ENCODE results near the gene CMTR2.
A peak's percentile ranks its signal among the peaks of the same experiment; 100 is the strongest.
"Not testable (repeated sequence)": the region's sequence is repeated elsewhere in the genome, so short reads cannot be mapped to it uniquely, and the experiment has no call there.

Gene CMTR2, protein sequence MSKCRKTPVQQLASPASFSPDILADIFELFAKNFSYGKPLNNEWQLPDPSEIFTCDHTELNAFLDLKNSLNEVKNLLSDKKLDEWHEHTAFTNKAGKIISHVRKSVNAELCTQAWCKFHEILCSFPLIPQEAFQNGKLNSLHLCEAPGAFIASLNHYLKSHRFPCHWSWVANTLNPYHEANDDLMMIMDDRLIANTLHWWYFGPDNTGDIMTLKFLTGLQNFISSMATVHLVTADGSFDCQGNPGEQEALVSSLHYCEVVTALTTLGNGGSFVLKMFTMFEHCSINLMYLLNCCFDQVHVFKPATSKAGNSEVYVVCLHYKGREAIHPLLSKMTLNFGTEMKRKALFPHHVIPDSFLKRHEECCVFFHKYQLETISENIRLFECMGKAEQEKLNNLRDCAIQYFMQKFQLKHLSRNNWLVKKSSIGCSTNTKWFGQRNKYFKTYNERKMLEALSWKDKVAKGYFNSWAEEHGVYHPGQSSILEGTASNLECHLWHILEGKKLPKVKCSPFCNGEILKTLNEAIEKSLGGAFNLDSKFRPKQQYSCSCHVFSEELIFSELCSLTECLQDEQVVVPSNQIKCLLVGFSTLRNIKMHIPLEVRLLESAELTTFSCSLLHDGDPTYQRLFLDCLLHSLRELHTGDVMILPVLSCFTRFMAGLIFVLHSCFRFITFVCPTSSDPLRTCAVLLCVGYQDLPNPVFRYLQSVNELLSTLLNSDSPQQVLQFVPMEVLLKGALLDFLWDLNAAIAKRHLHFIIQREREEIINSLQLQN

GRCh38 chr16:71288890-71289731 lies at the start of gene CMTR2:
TSS of gene CMTR2 (minus strand) at chr16:71289402. CDS start at chr16:71285920, 3,482 bp downstream.
- peak; percentile 79 for DNase-seq (ENCODE audit: low read depth)

GRCh38 chr16:71338632-71339031 lies 49.4 kb upstream of the CMTR2 start:
- no peak for DNase-seq (ENCODE audit: low read depth)

- DNase-seq (ENCODE audit: low read depth), result no peak
Observed at GRCh38 chr16:71338193-71338592, 49.0 kb upstream of the CMTR2 start.

GRCh38 chr16:71337631-71338030 lies 48.4 kb upstream of the CMTR2 start:
- no peak for DNase-seq (ENCODE audit: low read depth)

DNA sequence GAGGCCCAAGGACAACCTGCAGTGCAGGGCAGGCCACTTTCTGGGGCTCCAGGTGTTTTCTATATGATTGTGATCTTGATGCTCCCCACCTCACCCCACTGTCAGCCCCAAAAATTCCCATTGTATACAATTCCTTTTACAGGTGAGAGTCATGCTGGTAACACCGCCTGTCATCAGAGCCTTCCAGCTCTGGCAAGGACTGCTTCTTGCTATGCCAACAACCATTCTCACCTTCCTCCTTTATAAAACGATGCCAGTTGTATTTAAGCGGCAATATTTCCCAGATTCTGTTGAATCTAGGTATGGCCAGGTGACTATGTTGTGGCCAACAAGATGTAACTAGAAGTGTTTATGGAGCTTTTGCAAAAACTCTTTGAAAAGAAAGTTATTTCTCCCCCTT lies 38.9 kb upstream of the CMTR2 start:
- DNase-seq (ENCODE audit: low read depth), result no peak

DNA sequence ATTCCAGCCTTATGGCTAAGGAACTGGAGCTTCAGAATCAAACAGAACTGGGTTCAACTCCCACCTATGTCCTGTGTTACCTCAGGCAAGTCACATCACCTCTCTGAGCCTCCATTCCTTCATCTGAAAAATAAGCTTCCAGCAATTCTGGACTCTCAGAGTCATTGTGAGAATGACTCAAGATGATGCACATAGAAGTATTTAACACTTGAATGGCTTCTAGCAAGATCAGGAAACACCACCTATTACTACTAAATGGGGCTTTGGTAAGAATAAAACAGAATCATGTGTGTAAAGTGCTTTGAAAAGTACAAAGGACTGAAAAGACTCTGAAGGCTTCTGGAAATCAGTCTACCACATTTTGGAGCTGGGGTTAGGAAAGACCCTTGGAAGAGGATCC lies 38.5 kb upstream of the CMTR2 start:
- no peak for DNase-seq (ENCODE audit: low read depth)

DNA sequence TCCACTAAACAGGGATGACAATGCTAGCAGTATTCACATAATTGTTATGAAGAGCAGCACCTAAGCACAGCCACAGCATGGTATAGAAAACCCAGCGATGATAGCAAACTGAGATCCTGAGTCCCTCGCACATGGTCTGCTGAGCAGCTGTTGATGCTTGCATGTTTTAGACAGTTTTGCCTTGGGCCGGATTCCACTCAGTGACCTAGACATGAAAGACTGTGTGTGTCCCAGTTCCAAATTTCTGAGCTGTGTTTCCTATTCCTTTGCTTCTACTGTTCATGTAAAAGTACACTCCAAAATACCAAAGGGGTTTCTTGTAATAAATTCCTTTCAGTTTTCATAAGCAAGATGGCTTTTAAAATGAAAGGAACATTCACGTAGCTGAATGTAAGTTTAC lies 30.8 kb upstream of the CMTR2 start:
- no peak for DNase-seq (ENCODE audit: low read depth)

DNA sequence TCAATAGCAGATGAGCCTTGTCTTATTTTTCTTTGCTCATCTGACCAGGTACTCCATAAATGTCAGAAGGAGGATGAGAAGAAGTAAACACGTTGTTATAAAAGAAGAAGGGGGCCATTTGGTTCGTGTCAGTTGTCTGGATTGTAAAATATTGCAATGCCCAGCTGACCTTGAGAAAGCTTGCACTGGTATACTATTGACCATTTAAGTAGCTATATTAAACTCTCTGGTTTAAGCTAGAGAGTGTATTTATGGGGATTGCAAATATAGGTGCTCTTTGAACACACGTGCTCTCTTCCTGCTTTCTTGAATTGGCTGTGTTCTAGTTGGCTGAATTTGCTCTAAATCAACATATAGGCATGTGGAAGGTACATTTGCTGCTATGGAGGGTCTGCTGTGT lies 26.1 kb upstream of the CMTR2 start:
- DNase-seq (ENCODE audit: low read depth), result no peak

GRCh38 chr16:71313591-71313990 lies 24.4 kb upstream of the CMTR2 start:
- DNase-seq (ENCODE audit: low read depth), result not testable (repeated sequence)

- DNase-seq (ENCODE audit: low read depth), result no peak
Observed at GRCh38 chr16:71311553-71312158, 22.5 kb upstream of the CMTR2 start.

DNA sequence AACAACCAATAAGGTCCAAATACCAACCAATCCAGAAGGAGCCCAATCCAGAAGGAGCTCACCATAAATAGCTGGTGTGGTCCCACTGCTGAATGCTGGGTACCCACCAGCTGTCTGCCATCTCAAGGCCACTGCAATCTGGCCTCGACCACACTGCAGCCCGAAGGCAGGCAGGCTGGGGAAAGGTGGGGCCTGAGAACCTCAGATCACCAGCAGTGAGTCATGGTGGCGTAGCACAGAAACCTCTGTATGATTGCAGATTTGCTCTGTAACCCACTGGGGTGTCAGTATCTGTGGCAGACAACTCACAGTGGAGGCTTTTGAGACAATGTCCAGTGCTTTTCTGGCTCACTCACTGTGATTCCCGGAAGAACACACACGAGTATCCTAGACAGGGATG lies 14.7 kb upstream of the CMTR2 start:
- DNase-seq (ENCODE audit: low read depth), result no peak

DNA sequence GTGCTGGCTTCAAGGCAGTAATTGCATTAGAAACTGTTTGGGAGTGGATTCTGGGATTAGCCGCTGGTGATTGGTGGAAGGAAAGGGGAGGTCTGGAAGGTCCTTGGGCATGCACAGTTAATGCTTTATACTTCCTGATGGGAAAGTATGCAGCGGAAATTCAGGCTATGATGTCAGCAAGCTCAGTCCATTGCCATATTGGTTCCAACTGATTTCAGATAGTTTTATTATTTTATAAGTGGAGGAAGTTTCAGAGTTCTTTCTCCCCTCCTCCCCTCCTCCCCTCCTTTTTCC lies 8.1 kb upstream of the CMTR2 start:
- no peak for DNase-seq (ENCODE audit: low read depth)

GRCh38 chr16:71296584-71297340 lies 7.6 kb upstream of the CMTR2 start:
- DNase-seq (ENCODE audit: low read depth), result no peak

GRCh38 chr16:71295950-71296349 lies 6.7 kb upstream of the CMTR2 start:
- no peak for DNase-seq (ENCODE audit: low read depth)

DNA sequence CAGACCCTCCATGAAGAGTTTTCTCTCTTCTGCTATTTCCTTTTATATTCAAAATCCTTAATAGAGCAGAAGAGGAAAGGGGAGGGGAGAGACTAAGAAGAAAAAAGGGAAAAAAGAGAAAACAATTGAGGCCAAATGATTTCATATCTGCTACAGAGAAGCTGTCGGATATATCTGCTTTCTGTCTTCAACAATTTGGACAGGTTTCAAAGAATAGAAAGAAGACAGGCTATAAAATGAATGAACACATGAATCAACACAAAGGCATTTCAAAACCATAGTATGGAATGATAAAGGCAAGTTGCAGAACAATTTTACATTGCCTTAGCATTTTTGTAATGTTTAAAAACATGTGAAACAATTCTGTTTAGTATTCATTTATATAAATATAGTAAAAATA lies 4.7 kb upstream of the CMTR2 start:
- DNase-seq (ENCODE audit: low read depth), result no peak

DNA sequence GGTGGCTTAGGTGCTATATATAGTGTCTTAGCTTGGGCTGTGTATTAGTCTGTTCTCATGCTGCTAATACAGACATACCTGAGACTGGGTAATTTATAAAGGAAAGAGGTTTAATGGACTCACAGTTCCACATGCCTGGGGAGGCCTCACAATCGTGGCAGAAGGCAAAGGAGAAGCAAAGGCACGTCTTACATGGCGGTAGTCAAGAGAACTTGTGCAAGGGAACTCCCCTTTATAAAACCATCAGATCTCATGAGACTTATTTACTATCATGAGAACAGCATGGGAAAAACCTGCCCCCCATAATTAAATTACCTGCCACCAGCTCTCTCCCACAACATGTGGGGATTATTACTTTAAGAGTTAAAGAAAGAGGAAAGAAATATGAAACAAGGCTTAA lies 2.9 kb upstream of the CMTR2 start:
- not testable (repeated sequence) for DNase-seq (ENCODE audit: low read depth)

DNA sequence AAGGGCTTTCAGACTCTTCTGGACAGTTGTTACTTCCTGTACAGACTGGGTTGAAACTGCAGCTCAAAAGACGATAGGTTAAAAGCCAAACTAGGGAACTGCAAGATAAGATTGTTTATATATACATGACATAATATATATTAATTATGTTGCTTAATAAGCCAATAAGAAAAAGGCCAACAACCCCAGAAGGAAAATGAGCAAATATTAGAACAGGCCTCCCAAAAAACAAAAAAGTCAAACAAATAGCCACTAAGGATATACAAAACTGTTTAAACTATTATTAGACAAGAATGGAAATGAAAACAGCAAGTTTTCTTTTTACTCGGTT lies 495 bp upstream of the CMTR2 start:
- no peak for DNase-seq (ENCODE audit: low read depth)

DNA sequence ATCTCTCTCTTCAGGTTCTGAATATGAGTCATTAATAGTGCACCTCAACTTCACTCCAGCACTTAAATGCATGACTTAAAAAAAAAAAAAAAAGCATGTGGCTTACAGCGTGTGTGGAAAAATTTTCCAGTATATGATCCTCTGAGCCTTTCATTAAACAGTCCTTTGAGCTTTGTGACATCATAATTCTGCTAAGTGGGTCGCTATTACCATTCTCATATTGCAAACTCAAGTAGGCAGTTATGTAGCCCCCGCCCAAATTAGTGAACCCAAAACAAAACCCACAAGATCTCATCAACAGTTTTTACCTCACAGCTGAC lies 672 bp downstream of the CMTR2 start:
- no peak for DNase-seq (ENCODE audit: low read depth)

GRCh38 chr16:71287911-71288310 lies 1.3 kb downstream of the CMTR2 start:
- no peak for DNase-seq (ENCODE audit: low read depth)

DNA sequence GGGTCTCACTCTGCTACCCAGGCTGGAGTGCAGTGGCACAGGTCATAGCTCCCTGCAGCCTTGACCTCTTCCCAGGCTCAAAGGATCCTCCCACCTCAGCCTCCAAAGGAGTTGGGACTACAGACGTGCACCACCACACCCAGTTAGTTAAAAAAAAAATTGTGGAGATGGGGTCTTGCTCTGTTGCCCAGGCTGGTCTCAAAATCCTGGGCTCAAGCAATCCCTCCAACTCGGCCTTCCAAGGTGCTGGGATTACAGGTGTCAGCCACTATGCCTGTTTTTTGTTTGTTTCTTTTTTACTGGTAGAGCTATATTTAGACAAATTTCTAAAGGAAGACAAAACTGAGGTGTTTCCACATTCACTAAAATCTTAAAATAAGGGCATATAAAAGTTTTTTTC lies 1.7 kb downstream of the CMTR2 start:
- no peak for DNase-seq (ENCODE audit: low read depth)

DNA sequence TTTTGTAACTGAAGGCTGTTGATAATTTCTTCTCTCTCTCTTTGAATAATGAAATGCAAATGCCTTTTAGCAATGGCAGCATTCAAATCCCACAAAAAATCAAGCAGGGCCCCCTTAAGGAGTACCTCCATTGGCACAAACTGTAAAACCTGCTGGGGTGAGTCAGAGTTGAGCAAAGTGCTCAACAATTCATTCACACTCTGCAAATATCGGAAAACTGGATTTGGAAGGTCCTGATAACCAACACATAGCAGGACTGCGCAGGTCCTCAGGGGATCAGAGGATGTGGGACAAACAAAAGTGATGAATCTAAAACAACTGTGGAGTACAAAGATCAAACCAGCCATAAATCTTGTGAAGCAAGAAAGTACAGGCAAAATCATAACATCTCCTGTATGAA lies 5.6 kb downstream of the CMTR2 start:
- no peak for DNase-seq (ENCODE audit: low read depth)

DNA sequence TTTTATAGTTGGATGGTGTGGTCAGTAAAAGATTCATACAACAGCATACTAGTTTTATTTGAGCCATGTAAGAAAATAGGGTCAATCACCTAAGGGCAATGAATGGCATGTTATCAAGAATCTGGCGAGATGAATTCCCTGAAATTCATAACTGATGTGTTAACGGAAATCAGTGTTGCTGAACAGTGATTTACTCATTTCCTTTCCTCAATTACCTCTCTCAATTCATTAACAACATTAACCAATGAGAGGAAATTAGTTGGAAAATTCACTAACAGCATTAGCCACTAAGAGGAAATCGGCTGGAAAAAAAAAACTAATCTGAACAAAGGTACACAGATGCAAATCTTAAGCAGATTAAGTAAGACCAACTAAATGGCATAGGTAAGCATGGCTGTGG lies 6.3 kb downstream of the CMTR2 start:
- no peak for DNase-seq (ENCODE audit: low read depth)

Data from stimulated activated CD8-positive, alpha-beta memory T cell treated with anti-CD3 and anti-CD28 coated beads, Interleukin-7, amount 100 ng/mL, for 24 hours (primary cell).